T-helper 22 cell (primary cell): ENCODE data around the gene NKAIN2.
"Not testable (repeated sequence)": the region's sequence is repeated elsewhere in the genome, so short reads cannot be mapped to it uniquely, and the experiment has no call there.

Experiments
- DNase-seq: peaks from one replicate; pipeline ENCODE4 v3.0.0-alpha.2; 2020; ENCODE audit warnings: low read depth

Gene NKAIN2

GRCh38 chr6:124512431-124512830, 708.8 kb downstream of the NKAIN2 start:
- DNase-seq: no peak

- no peak for DNase-seq
Measured at GRCh38 chr6:124517339-124517738, 713.7 kb downstream of the NKAIN2 start.

GRCh38 chr6:124520514-124520913, 716.8 kb downstream of the NKAIN2 start:
- DNase-seq: no peak

GRCh38 chr6:124522335-124522734, 718.7 kb downstream of the NKAIN2 start:
- no peak for DNase-seq

- no peak for DNase-seq
Measured at GRCh38 chr6:124524491-124525200, 721.0 kb downstream of the NKAIN2 start.

- no peak for DNase-seq
Measured at GRCh38 chr6:124530926-124531325, 727.3 kb downstream of the NKAIN2 start.

- no peak for DNase-seq
Measured at GRCh38 chr6:124535299-124535698, 731.6 kb downstream of the NKAIN2 start.

GRCh38 chr6:124535746-124536145, 732.1 kb downstream of the NKAIN2 start:
- DNase-seq: no peak

GRCh38 chr6:124536157-124536841, 732.6 kb downstream of the NKAIN2 start:
- DNase-seq: no peak

GRCh38 chr6:124536842-124537191, 733.2 kb downstream of the NKAIN2 start:
- no peak for DNase-seq

- no peak for DNase-seq
Measured at GRCh38 chr6:124539096-124539495, 735.4 kb downstream of the NKAIN2 start.

GRCh38 chr6:124541573-124541972, 737.9 kb downstream of the NKAIN2 start:
- no peak for DNase-seq

- DNase-seq: no peak
Measured at GRCh38 chr6:124546601-124547000, 742.9 kb downstream of the NKAIN2 start.

GRCh38 chr6:124551711-124552233, 748.1 kb downstream of the NKAIN2 start:
- no peak for DNase-seq

- DNase-seq: no peak
Measured at GRCh38 chr6:124557873-124558272, 754.2 kb downstream of the NKAIN2 start.

GRCh38 chr6:124560078-124560477, 756.4 kb downstream of the NKAIN2 start:
- not testable (repeated sequence) for DNase-seq

GRCh38 chr6:124560873-124561567, 757.4 kb downstream of the NKAIN2 start:
- no peak for DNase-seq

- DNase-seq: no peak
Measured at GRCh38 chr6:124561635-124562130, 758.0 kb downstream of the NKAIN2 start.

- not testable (repeated sequence) for DNase-seq
Measured at GRCh38 chr6:124564125-124564524, 760.5 kb downstream of the NKAIN2 start.

GRCh38 chr6:124567401-124567800, 763.7 kb downstream of the NKAIN2 start:
- no peak for DNase-seq

- no peak for DNase-seq
Measured at GRCh38 chr6:124573953-124574352, 770.3 kb downstream of the NKAIN2 start.

GRCh38 chr6:124577734-124578281, 774.1 kb downstream of the NKAIN2 start:
- no peak for DNase-seq
